GM19455 (cell line): ENCODE data around the gene APBA2.

Experiments used
- ATAC-seq: cut with Tn5 transposase; IDR thresholded peaks from one replicate; pipeline ENCODE4 v1.9.1; 2021; ENCODE audit not compliant: unreplicated experiment

Gene APBA2

GRCh38 chr15:29128671-29129070, 242.9 kb downstream of the APBA2 start:
- ATAC-seq, result no peak

GRCh38 chr15:29129221-29129620, 243.4 kb downstream of the APBA2 start:
- ATAC-seq, result no peak

GRCh38 chr15:29129926-29130325, 244.2 kb downstream of the APBA2 start:
- no peak for ATAC-seq

GRCh38 chr15:29130476-29130875, 244.7 kb downstream of the APBA2 start:
- no peak for ATAC-seq

GRCh38 chr15:29130951-29131839, 245.4 kb downstream of the APBA2 start:
- no peak for ATAC-seq

GRCh38 chr15:29131840-29132420, 246.2 kb downstream of the APBA2 start:
- no peak for ATAC-seq

GRCh38 chr15:29132735-29133181, 247.0 kb downstream of the APBA2 start:
- ATAC-seq, result no peak

- no peak for ATAC-seq
Measured at GRCh38 chr15:29133321-29133720, 247.5 kb downstream of the APBA2 start.

GRCh38 chr15:29133791-29134190, 248.0 kb downstream of the APBA2 start:
- ATAC-seq, result no peak

- no peak for ATAC-seq
Measured at GRCh38 chr15:29134239-29134638, 248.5 kb downstream of the APBA2 start.

- ATAC-seq, result no peak
Measured at GRCh38 chr15:29134641-29135308, 249.0 kb downstream of the APBA2 start.

- no peak for ATAC-seq
Measured at GRCh38 chr15:29135309-29135657, 249.5 kb downstream of the APBA2 start.

- ATAC-seq, result no peak
Measured at GRCh38 chr15:29135702-29136646, 250.2 kb downstream of the APBA2 start.

GRCh38 chr15:29138260-29138659, 252.5 kb downstream of the APBA2 start:
- ATAC-seq, result no peak

- no peak for ATAC-seq
Measured at GRCh38 chr15:29139072-29139471, 253.3 kb downstream of the APBA2 start.

GRCh38 chr15:29139540-29140459, 254.0 kb downstream of the APBA2 start:
- ATAC-seq, result no peak

- no peak for ATAC-seq
Measured at GRCh38 chr15:29140475-29141307, 254.9 kb downstream of the APBA2 start.

- no peak for ATAC-seq
Measured at GRCh38 chr15:29141308-29142128, 255.7 kb downstream of the APBA2 start.
